Neural cell (in vitro differentiated cells): ENCODE measurements around the gene MCM5. TPM values are rescaled to one million over a fixed set of nuclear protein-coding genes. Genes with fewer than 3 reads are reported as not detected.

Source experiments
- H2AFZ ChIP-seq: fragments of 200-600, 300-800 bp; sonication (generic), shearing (Covaris generic); 2 replicates; pipeline ENCODE4 v1.6.0; 2014; ENCODE audit warnings: low read depth, mild to moderate bottlenecking, antibody characterized with exemption, low read length, moderate library complexity
- H3F3A ChIP-seq: fragments of 200-600 bp; shearing (Covaris generic); 2 replicates; pipeline ENCODE4 v1.6.1; 2016; ENCODE audit warnings: mild to moderate bottlenecking, moderate library complexity, mixed read lengths, antibody characterized with exemption, low read length; ENCODE audit not compliant: insufficient read depth, poor library complexity, severe bottlenecking
- H3K27ac ChIP-seq: fragments of 200-600, 300-800 bp; sonication (generic), shearing (Covaris generic); 2 replicates; pipeline ENCODE4 v1.5.1; 2014; ENCODE audit warnings: mild to moderate bottlenecking, low read length, moderate library complexity
- H3K27me3 ChIP-seq: fragments of 300-800, 200-600 bp; sonication (generic), shearing (Covaris generic); 2 replicates; pipeline ENCODE4 v1.6.0; 2014; ENCODE audit warnings: mild to moderate bottlenecking, low read depth, low read length, moderate library complexity; ENCODE audit not compliant: insufficient read depth
- H3K36me3 ChIP-seq: fragments of 300-800, 200-600 bp; sonication (generic), shearing (Covaris generic); 2 replicates; pipeline ENCODE4 v1.5.1; 2014; ENCODE audit warnings: mild to moderate bottlenecking, antibody characterized with exemption, low read length, moderate library complexity; ENCODE audit not compliant: insufficient read depth
- H3K4me2 ChIP-seq: fragments of 300-800, 200-600 bp; sonication (generic), shearing (Covaris generic); 2 replicates; pipeline ENCODE4 v1.6.0; 2014; ENCODE audit warnings: mild to moderate bottlenecking, low read length
- H3K4me3 ChIP-seq: fragments of 300-800, 200-600 bp; sonication (generic), shearing (Covaris generic); 2 replicates; pipeline ENCODE4 v1.5.1; 2014; ENCODE audit warnings: mild to moderate bottlenecking, low read length, moderate library complexity
- H3K79me2 ChIP-seq: fragments of 200-600 bp; shearing (Covaris generic); replicated peaks from 2 replicates; pipeline ENCODE4 v1.6.0; 2014; ENCODE audit warnings: mild to moderate bottlenecking, low read length, moderate library complexity; ENCODE audit not compliant: insufficient read depth
- H3K9ac ChIP-seq: fragments of 300-800, 200-600 bp; sonication (generic), shearing (Covaris generic); 2 replicates; pipeline ENCODE4 v1.6.1; 2016; ENCODE audit warnings: mild to moderate bottlenecking, low read length, mixed read lengths
- H3K9me2 ChIP-seq: fragments of 200-600 bp; shearing (Covaris generic); 2 replicates; pipeline ENCODE4 v1.6.1; 2016; ENCODE audit warnings: mild to moderate bottlenecking, low read length, mixed read lengths; ENCODE audit not compliant: insufficient read depth
- H3K9me3 ChIP-seq: fragments of 200-600, 300-800 bp; sonication (generic), shearing (Covaris generic); 2 replicates; pipeline ENCODE4 v1.6.1; 2016; ENCODE audit warnings: mild to moderate bottlenecking, mixed run types, low read length, moderate library complexity, mixed read lengths
- H4K20me1 ChIP-seq: fragments of 200-600 bp; shearing (Covaris generic); 2 replicates; pipeline ENCODE4 v1.6.1; 2016; ENCODE audit warnings: mild to moderate bottlenecking, mixed run types; ENCODE audit not compliant: insufficient read depth
- EP300 ChIP-seq: fragments of 450-650 bp; conservative IDR thresholded peaks from 2 replicates; pipeline ENCODE4 v1.6.1; 2014; ENCODE audit warnings: antibody characterized with exemption, mild to moderate bottlenecking, moderate library complexity; ENCODE audit not compliant: poor library complexity, severe bottlenecking
- EZH2 ChIP-seq: fragments of 200-600, 300-800 bp; shearing (Covaris generic), sonication (generic); IDR thresholded peaks from 2 replicates; pipeline ENCODE4 v1.6.1; 2014; ENCODE audit warnings: antibody characterized with exemption, low read length, borderline replicate concordance, mild to moderate bottlenecking; ENCODE audit not compliant: insufficient read depth, poor library complexity, severe bottlenecking
- MXI1 ChIP-seq: fragments of 450-650 bp; conservative IDR thresholded peaks from 2 replicates; pipeline ENCODE4 v1.6.1; 2014; ENCODE audit warnings: antibody characterized with exemption, mild to moderate bottlenecking; ENCODE audit not compliant: poor library complexity, severe bottlenecking
- POLR2AphosphoS5 ChIP-seq: IDR thresholded peaks from 2 replicates; pipeline ENCODE4 v1.6.1; 2012
- RAD21 ChIP-seq: fragments of 450-650 bp; conservative IDR thresholded peaks from 2 replicates; pipeline ENCODE4 v1.6.1; 2014; ENCODE audit warnings: antibody characterized with exemption, mild to moderate bottlenecking, moderate library complexity
- REST ChIP-seq: IDR thresholded peaks from 2 replicates; pipeline ENCODE4 v1.6.1; 2012; ENCODE audit warnings: borderline replicate concordance
- SMC3 ChIP-seq: fragments of 450-650 bp; conservative IDR thresholded peaks from 2 replicates; pipeline ENCODE4 v1.6.1; 2014; ENCODE audit warnings: antibody characterized with exemption, mild to moderate bottlenecking, moderate library complexity; ENCODE audit not compliant: poor library complexity
- TAF1 ChIP-seq: IDR thresholded peaks from 2 replicates; pipeline ENCODE4 v1.6.1; 2012; ENCODE audit warnings: low read depth
- polyA plus RNA-seq: library from polyadenylated mRNA; depleted of rRNA; stranded (reverse); fragments of >200 nt; gene quantifications from 2 replicates; pipeline ENCODE4 v1.2.3, GENCODE V29; 2014
- TF ChIP-seq, protein P1 (sequence below): fragments of 450-650 bp; IDR thresholded peaks from 2 replicates; pipeline ENCODE4 v1.5.1; 2014; ENCODE audit warnings: antibody characterized with exemption, mild to moderate bottlenecking, moderate library complexity; ENCODE audit not compliant: poor library complexity, severe bottlenecking

The MCM5 gene
- polyA plus RNA-seq, 1 donor from 2014 or later: 6.9 TPM

DNA sequence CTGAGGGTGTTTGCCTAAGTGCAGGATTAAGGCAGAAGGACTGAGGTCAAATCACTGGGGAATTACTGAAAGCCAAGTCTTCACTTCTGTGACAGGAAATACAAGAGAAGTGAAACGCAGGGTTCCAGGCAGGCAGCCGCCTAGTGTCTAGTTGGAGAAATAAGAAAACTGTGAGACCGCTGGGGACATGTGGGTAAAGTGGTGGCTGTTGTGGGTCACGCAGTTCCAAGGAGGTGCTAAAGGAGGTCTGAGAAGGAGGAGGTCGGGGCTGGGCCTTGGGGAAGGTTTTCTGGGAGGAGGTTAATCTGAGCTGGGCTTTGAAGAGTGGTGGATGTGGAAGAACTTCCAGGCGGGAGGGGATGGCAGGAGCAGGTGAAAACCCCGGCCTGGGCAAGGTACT lies 11.2 kb downstream of the MCM5 start:
- H3K4me3 ChIP-seq: no peak overlapping the region
- H3K79me2 ChIP-seq: no peaks in the 10 kb centered on the region
- H4K20me1 ChIP-seq: no peaks in the 10 kb centered on the region
- H2AFZ ChIP-seq: no peak overlapping the region
- no peaks in the 10 kb centered on the region for H3K9me3 ChIP-seq
- TF ChIP-seq TAF1 (no peak), RAD21 (no peak), POLR2AphosphoS5 (no peak), REST (no peak), MXI1 (no peak), EP300 (no peak)
- TF ChIP-seq, protein P1, sequence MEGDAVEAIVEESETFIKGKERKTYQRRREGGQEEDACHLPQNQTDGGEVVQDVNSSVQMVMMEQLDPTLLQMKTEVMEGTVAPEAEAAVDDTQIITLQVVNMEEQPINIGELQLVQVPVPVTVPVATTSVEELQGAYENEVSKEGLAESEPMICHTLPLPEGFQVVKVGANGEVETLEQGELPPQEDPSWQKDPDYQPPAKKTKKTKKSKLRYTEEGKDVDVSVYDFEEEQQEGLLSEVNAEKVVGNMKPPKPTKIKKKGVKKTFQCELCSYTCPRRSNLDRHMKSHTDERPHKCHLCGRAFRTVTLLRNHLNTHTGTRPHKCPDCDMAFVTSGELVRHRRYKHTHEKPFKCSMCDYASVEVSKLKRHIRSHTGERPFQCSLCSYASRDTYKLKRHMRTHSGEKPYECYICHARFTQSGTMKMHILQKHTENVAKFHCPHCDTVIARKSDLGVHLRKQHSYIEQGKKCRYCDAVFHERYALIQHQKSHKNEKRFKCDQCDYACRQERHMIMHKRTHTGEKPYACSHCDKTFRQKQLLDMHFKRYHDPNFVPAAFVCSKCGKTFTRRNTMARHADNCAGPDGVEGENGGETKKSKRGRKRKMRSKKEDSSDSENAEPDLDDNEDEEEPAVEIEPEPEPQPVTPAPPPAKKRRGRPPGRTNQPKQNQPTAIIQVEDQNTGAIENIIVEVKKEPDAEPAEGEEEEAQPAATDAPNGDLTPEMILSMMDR: no peak
- H3K4me2 ChIP-seq: no peak overlapping the region
- no peak overlapping the region for H3K9ac ChIP-seq
- no peaks in the 10 kb centered on the region for H3K9me2 ChIP-seq
- no peaks in the 10 kb centered on the region for H3F3A ChIP-seq
- no peak overlapping the region for H3K27ac ChIP-seq
- no peaks in the 10 kb centered on the region for H3K27me3 ChIP-seq
- no peaks in the 10 kb centered on the region for H3K36me3 ChIP-seq

DNA sequence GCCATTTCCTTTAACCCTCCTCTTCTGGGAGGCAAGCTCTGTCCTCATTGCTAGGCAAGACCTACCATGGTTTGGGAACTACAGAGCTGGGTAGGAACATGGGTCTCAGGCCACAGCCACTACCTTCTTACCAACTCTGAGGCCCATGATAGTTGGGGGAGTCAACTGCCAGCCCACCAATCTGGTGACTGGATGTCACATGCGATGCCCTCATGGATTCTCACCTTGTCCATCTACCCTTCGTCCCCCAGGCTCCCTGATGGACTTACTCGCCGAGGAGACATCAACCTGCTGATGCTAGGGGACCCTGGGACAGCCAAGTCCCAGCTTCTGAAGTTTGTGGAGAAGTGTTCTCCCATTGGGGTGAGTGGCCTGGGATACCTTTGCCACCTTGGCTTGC lies 13.7 kb downstream of the MCM5 start:
- Histone ChIP-seq H4K20me1 (no peaks in the 10 kb centered on the region), H3K79me2 (no peaks in the 10 kb centered on the region)

More for the DNA sequence above, 13.7 kb downstream of the MCM5 start:
- H3K4me2 ChIP-seq: no peak overlapping the region
- no peaks in the 10 kb centered on the region for H3K9me3 ChIP-seq
- H3K27ac ChIP-seq: no peak overlapping the region
- no peak for TF ChIP-seq SMC3
- TF ChIP-seq POLR2AphosphoS5: no peak
- TF ChIP-seq, protein P1: no peak
- no peak for TF ChIP-seq MXI1
- TF ChIP-seq EZH2: no peak
- no peak for TF ChIP-seq EP300
- no peak for TF ChIP-seq TAF1
- no peak for TF ChIP-seq REST
- TF ChIP-seq RAD21: no peak
- H3K4me3 ChIP-seq: no peak overlapping the region
- H2AFZ ChIP-seq: no peak overlapping the region
- H3K9ac ChIP-seq: no peak overlapping the region
- H3F3A ChIP-seq: no peaks in the 10 kb centered on the region
- no peaks in the 10 kb centered on the region for H3K27me3 ChIP-seq
- H3K9me2 ChIP-seq: no peaks in the 10 kb centered on the region
- no peaks in the 10 kb centered on the region for H3K36me3 ChIP-seq
